Large intestine (tissue), 3 donors: ENCODE measurements around the gene TCFL5. TPM values are rescaled to one million over a fixed set of nuclear protein-coding genes. Genes with fewer than 3 reads are reported as not detected.

Source experiments
- DNase-seq, 2 donors: peaks; one replicate each; pipeline versions ENCODE4 v3.0.0 to v3.0.0-alpha.2; 2013
- H3K27ac ChIP-seq: one replicate; pipeline ENCODE4 v1.5.1; 2013; ENCODE audit warnings: low read length
- H3K27me3 ChIP-seq: 2 replicates; pipeline ENCODE4 v1.6.1; 2013; ENCODE audit warnings: low read length; ENCODE audit not compliant: control insufficient read depth, insufficient read depth
- H3K36me3 ChIP-seq: 2 replicates; pipeline ENCODE4 v1.6.1; 2013; ENCODE audit warnings: low read length; ENCODE audit not compliant: control insufficient read depth, insufficient read depth
- H3K4me1 ChIP-seq: one replicate; pipeline ENCODE4 v1.6.1; 2013; ENCODE audit warnings: low read length; ENCODE audit not compliant: control insufficient read depth, insufficient read depth
- H3K4me3 ChIP-seq: one replicate; pipeline ENCODE4 v1.5.1; 2013; ENCODE audit warnings: low read length
- H3K9me3 ChIP-seq: one replicate; pipeline ENCODE4 v1.6.1; 2013; ENCODE audit warnings: mild to moderate bottlenecking, low read depth, low read length, moderate library complexity; ENCODE audit not compliant: control insufficient read depth
- WGBS: methylation state at CpG from one replicate; pipeline ENCODE4 v1.1.5; 2013; ENCODE audit warnings: low lambda C conversion rate; ENCODE audit not compliant: insufficient coverage; 5-methylcytosine and 5-hydroxymethylcytosine counted together
- polyA plus RNA-seq: library from polyadenylated mRNA; unstranded; fragments of 120-200 nt; gene quantifications from one replicate; pipeline ENCODE4 v1.2.1, GENCODE V29; 2013

Gene TCFL5
- polyA plus RNA-seq, 1 donor: 6.8 TPM

GRCh38 chr20:62792940-62793756 is 68.5 kb downstream of the TCFL5 start:
- no peaks in the 10 kb centered on the region for H3K27me3 ChIP-seq
- no peak overlapping the region for H3K4me3 ChIP-seq
- H3K9me3 ChIP-seq: no peaks in the 10 kb centered on the region
- peaks cover 32% of the 10 kb centered on the region for H3K4me1 ChIP-seq
- no peak overlapping the region for H3K27ac ChIP-seq
- peaks cover 5% of the 10 kb centered on the region for H3K36me3 ChIP-seq
- WGBS: 80% methylated on average over 2 of the region's 22 CpGs
- DNase-seq: no peak

DNA sequence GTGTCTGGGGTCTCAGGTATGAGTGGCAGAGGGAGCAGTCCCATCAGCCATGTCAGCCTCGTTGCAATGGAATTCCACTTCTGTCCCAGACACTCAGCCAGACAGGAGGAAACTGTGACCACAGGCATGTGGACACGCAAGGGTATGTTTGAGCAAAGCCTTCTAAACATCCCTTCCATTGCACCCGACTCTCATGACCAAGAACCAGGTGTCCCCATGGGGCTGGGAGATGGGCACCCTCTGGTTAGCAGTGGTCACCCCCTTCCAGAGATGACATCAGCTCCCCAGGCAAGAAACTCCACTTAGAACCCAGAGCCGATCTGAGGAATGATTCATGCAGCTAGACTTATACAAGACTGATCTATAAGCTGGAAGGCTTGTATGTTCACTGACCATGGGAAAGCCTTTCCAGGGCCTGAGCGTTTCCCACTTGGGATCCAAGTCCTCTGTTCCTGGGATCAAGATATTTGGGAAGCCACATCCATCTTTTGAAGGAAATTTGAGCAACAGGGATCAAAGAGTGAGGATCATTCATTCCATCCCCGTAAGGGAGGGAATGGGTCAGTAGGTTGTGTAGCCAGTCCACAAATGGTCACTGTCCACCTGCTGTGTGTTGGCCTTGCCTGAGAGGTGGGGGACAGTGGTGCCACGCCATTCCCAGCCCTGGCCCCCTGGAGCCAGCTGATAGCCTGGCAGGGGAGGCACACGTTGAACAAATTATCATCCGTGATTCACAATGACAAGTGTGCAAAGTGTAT is 69.3 kb downstream of the TCFL5 start:
- WGBS: no CpG with 5 or more reads among the region's 9 CpGs
- peaks cover under 1% of the 10 kb centered on the region for H3K36me3 ChIP-seq
- H3K27ac ChIP-seq: no peak overlapping the region

GRCh38 chr20:62791301-62792181 is 70.1 kb downstream of the TCFL5 start:
- Histone ChIP-seq H3K4me3 (no peak overlapping the region), H3K27me3 (peaks cover 4% of the 10 kb centered on the region), H3K9me3 (no peaks in the 10 kb centered on the region), H3K27ac (no peak overlapping the region), H3K36me3 (no peaks in the 10 kb centered on the region), H3K4me1 (peaks cover 19% of the 10 kb centered on the region)
- peak; percentile 76 to 79 for DNase-seq
- no CpG with 5 or more reads among the region's 23 CpGs for whole genome bisulfite sequencing

More for the DNA sequence above, 69.3 kb downstream of the TCFL5 start:
- DNase-seq: no peak
- peaks cover 24% of the 10 kb centered on the region for H3K4me1 ChIP-seq
- no peak overlapping the region for H3K4me3 ChIP-seq
- H3K27me3 ChIP-seq: peaks cover 4% of the 10 kb centered on the region
- no peaks in the 10 kb centered on the region for H3K9me3 ChIP-seq

Other genes starting within 250 kb of the TCFL5 start
- gene SLCO4A1, start 219.3 kb downstream of the TCFL5 start, polyA plus RNA-seq: 1.4 TPM
- gene NTSR1, start 153.0 kb downstream of the TCFL5 start, polyA plus RNA-seq: 1.1 TPM
- 11.8 TPM for gene MRGBP, start 65.3 kb downstream of the TCFL5 start, polyA plus RNA-seq
- gene OGFR, start 57.0 kb downstream of the TCFL5 start, polyA plus RNA-seq: 46.1 TPM
- 14.1 TPM for gene COL9A3, start 44.8 kb downstream of the TCFL5 start, polyA plus RNA-seq
- gene DIDO1, start 64.7 kb upstream of the TCFL5 start, polyA plus RNA-seq: 51.6 TPM
- 32.2 TPM for gene GID8, start 76.3 kb upstream of the TCFL5 start, polyA plus RNA-seq
- gene SLC17A9, start 90.9 kb upstream of the TCFL5 start, polyA plus RNA-seq: 8.1 TPM
- gene BHLHE23, start 145.1 kb upstream of the TCFL5 start, polyA plus RNA-seq: not detected